ENCODE measurements around the gene CLNS1A.
"Not testable (repeated sequence)": the region's sequence is repeated elsewhere in the genome, so short reads cannot be mapped to it uniquely, and the experiment has no call there.

CLNS1A gene

GRCh38 chr11:77619576-77620198 is 17.9 kb downstream of the CLNS1A start:
- DNase-seq (ENCODE audit: low read depth, low spot score): peak; percentile 38

- DNase-seq (ENCODE audit: low read depth, low spot score): no peak
Measured at GRCh38 chr11:77617892-77618291, 19.7 kb downstream of the CLNS1A start.

GRCh38 chr11:77611921-77612320 is 25.7 kb downstream of the CLNS1A start:
- no peak for DNase-seq (ENCODE audit: low read depth, low spot score)

GRCh38 chr11:77609234-77609633 is 28.4 kb downstream of the CLNS1A start:
- no peak for DNase-seq (ENCODE audit: low read depth, low spot score)

DNA sequence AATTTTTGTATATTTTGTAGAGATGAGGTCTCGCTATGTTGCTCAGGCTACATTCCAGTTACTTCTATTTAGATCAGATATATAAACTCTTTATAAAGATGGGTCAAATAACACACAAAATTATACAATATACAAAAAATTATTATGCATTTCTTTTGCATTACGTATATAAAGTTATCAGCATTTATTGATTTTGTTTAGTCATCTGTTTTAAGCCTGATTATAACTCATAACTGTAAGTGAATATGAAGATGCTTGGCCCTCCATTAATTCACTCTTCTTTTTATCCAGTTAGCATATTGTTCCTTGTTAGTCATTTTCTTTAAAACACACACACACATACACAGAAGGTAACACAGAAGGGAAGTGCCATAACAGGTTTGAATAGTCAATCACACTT is 33.3 kb downstream of the CLNS1A start:
- DNase-seq (ENCODE audit: low read depth, low spot score): no peak

GRCh38 chr11:77602381-77603088 is 35.1 kb downstream of the CLNS1A start:
- no peak for DNase-seq (ENCODE audit: low read depth, low spot score)

- no peak for DNase-seq (ENCODE audit: low read depth, low spot score)
Measured at GRCh38 chr11:77598195-77598594, 39.4 kb downstream of the CLNS1A start.

DNA sequence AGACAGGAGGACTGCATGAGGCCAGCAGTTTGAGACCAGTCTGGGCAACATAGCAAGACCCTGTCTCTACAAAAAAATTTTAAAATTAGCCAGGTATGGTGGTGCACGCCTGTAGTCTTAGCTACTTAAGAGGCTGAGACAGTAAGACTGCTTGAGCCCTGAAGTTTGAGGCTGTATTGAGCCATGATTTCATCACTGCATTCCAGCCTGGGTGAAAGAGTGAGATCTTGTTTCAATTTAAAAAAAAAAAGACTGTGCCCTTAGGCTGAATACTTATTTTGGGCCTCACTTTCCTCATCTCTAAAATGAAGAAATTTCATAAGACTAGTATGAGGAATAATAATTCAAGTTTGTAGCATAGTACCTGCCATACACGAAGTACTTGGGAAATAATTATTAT is 41.0 kb downstream of the CLNS1A start:
- DNase-seq (ENCODE audit: low read depth, low spot score): no peak

GRCh38 chr11:77593883-77594282 is 43.7 kb downstream of the CLNS1A start:
- no peak for DNase-seq (ENCODE audit: low read depth, low spot score)

- DNase-seq (ENCODE audit: low read depth, low spot score): no peak
Measured at GRCh38 chr11:77592727-77593126, 44.9 kb downstream of the CLNS1A start.

GRCh38 chr11:77590194-77590782 is 47.3 kb downstream of the CLNS1A start:
- DNase-seq (ENCODE audit: low read depth, low spot score): peak; percentile 72

DNA sequence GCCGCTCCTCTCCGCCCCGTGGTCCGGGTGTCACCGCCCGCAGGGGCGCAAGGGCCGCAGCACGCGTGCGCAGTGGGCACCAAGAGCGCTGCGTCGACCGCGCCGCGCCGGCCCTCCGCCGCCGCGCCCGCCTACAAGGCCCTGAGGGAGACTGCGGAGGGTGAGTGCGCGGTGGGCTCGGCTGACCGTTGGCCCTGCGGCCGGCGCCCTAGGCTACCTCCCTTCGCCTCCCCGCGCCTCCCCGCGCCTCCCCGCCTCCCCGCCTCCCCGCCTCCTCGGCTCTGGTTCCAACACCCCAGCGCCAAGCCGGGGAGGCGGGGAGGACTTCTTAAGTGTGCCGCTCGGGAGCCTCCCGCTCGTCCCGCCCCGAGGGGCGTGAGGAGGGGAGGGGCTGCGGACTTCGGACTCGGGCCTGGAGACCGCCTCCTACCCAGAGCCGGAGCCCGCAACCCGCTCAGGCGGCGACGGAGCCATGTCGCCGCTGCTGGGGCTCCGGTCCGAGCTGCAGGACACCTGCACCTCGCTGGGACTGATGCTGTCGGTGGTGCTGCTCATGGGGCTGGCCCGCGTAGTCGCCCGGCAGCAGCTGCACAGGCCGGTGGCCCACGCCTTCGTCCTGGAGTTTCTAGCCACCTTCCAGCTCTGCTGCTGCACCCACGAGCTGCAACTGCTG is 47.9 kb downstream of the CLNS1A start, which contains the start of gene AQP11:
Gene AQP11 (plus strand): TSS at position 433 of the 673 bp plus-strand sequence. CDS start 40 bp downstream, at position 473.
- DNase-seq (ENCODE audit: low read depth, low spot score): peak; percentile 88

DNA sequence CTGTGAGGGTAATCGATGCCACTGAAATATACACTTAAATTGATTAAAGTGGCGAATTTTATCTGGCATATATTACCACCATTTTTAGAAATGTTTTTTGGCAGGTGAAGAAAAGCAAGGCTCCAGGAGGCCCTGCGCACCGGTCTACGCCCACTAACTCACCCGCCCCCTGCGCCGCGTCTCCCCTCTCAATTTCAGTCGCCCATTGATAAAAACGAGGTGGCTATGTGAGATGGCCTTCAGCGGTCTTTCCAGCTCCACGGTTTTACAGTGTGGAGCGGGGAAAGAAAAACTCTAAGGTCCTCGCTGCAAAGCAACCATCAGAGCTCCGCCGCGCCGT is 48.4 kb downstream of the CLNS1A start:
- no peak for DNase-seq (ENCODE audit: low read depth, low spot score)

DNA sequence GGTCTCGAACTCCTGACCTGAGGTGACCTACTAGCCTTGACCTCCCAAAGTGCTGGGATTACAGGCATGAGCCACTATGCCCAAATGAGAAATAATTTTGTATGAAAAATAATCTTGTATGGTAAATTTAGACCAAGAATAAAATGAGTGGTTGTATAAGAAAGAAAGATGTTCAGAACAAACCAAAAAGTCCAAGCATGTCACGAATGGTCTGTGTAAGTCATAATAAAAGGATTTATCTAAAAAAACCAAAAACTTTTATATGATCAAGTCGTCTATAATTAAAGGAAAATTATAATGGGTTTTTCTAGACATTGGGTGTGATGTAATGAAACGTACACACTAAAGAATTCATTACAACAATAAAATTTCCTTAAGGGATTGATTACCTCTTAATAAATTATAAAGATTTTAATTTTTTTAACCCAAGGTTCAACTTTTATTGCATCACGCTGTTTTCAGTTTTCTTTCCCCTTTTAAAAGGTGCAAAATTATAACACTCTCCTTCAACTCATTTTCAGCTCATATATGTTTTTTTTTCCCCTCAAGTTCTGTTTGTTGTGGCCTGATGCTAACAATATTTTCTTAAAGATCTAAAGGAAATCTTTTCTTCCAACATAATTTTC is 56.8 kb downstream of the CLNS1A start:
- no peak for DNase-seq (ENCODE audit: low read depth, low spot score)

DNA sequence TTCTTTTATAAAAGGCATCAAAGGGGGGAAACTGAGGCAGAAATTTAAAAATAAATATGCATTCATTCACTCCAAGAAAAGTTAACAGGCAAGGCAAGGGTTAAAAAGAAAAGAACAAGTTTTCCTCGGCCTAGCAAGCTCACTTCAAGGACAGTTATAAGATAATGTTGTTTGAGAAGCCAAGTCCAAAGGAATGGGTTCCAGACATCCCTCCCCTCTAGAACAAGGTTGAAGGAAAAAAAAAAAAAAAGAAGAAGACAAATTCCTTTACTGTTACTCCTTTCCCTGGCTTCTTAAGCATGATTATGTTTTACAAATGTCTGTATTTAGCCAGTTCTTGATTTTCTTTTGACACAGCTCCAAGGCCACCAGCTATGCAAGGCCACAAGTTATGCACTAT is 62.2 kb downstream of the CLNS1A start:
- DNase-seq (ENCODE audit: low read depth, low spot score): not testable (repeated sequence)

GRCh38 chr11:77570896-77571295 is 66.7 kb downstream of the CLNS1A start:
- DNase-seq (ENCODE audit: low read depth, low spot score): not testable (repeated sequence)

- no peak for DNase-seq (ENCODE audit: low read depth, low spot score)
Measured at GRCh38 chr11:77569676-77570070, 67.9 kb downstream of the CLNS1A start.

DNA sequence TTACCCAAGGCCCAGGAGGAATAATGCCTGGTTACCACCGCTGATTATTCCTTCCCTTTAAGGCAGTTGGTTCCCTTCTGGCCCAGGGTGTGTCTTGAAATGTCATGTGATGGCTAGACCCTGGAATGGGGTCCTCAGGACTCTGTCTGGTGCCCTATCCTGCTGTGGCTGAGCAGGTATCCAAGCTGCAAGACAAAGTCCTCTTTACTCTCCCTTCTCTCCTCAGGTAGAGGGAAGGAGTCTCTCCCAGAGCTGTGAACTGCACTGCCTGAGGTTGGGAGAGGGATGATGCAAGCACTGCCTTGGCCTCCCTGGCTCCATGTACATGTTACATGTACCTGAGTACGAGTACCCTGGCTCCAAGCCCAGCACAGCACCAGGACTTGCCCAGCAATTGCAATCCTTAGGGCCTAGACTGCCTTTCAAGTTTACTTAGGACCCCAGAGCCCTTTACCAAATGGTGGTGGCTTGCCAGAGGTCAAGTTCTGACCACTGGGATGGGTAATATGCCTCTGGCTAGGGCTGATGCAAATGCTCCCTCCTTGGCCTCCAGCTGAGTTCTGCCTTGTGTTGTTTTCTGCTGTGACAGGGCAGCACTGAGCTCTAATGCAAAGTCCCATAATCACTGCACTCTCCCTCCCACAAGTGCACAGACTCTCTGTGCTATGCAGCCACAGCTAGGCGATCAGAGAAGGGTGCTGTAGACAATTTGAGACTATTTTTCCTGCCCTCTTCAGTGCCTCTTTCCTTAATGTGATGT is 68.5 kb downstream of the CLNS1A start:
- DNase-seq (ENCODE audit: low read depth, low spot score): peak; percentile 38

DNA sequence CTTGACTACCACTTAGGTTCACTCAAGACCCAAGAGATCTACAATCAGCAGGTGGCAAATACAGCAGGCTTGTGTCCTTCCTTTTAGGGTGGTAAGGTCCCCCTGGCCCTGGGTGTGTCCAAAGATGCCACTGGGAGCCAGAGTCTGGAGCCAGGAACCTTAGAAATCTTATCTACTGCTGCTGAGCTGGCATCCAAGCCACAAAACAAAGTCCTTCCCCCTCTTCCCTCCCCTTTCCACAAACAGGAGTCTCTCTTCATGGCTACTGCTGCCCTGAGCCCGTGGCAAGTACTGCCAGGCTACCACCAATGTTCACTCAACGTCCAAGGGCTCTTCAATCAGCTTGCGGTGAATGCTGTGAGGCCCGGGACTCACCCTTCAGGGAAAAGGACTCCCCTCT is 69.3 kb downstream of the CLNS1A start:
- no peak for DNase-seq (ENCODE audit: low read depth, low spot score)

Data from ELF-1 (cell line).